Right lung (tissue), 5 donors: Measurements from ENCODE around the gene SPEG. TPM values are rescaled to one million over a fixed set of nuclear protein-coding genes. Genes with fewer than 3 reads are reported as not detected.

Experiments used
- DNase-seq, 2 donors: peaks; one replicate each; pipeline ENCODE4 v3.0.0-alpha.2; 2013
- polyA plus RNA-seq, 5 donors: library from polyadenylated mRNA; unstranded; fragments of 120-200 nt; gene quantifications; one replicate each; pipeline versions ENCODE4 v1.2.1 to v1.2.3, GENCODE V29; 2013; ENCODE audit warnings: inconsistent platforms in 1 of 5, low replicate concordance in 1 of 5; ENCODE audit not compliant: insufficient read length in 5 of 5, insufficient read depth in 1 of 5

The SPEG gene
- polyA plus RNA-seq, 5 donors, result 18.1 to 35.5 (median 33.7) TPM

DNA sequence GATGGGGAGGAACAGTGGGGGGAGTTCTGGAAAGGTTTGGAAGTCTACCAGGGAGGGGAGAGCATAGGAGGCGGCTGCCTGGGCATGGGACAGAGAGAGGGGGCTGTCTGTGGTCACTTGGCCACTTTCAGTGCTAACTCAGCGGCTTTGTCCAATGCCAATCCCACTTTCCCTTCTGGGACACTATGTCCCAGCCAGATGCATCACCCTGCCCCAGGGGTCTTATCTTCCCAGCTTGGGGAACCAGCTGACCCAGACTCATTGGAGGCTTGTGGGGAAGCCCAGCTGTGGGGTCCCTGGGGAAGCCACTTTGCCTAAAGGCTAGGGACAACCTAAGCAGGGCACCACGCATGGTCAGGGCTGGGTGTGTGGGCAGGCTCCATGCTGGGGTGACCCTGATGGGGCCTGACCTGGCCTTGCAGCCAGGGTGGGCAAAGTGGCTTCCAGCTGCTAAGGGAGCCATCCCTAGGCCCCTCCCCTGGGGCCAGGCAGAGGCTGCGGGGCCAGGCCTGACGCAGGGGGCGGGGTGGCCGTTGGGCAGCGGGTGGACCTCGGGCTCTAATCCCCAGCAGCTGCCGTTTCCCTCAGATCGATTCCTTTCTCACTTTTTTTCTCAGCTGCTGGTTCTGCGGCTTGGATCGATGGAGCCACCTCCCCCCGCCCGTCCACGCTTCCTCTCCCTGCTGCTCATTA, 78.0 kb downstream of the SPEG start:
- DNase-seq, result no peak

DNA sequence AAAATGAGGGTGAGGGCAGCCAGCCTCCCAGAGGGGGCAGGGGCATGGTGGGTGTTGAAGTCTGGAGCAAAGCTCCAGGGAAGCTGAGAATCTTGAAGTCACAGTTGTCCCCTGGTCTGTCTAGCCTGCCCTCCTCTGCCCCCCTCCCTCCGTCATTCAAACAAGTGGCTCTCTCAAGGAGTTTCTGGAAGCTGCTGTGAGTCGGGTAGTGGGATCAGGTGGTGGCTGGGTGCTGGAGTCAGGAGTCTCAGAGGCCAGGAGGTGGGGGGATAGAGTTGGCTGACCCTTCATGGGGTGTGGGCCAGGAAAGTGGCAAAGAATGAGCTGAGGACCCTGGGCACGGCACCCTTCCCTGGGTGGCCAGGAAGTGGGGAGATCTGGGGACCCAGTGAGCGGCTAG, 79.1 kb downstream of the SPEG start:
- no peak for DNase-seq

DNA sequence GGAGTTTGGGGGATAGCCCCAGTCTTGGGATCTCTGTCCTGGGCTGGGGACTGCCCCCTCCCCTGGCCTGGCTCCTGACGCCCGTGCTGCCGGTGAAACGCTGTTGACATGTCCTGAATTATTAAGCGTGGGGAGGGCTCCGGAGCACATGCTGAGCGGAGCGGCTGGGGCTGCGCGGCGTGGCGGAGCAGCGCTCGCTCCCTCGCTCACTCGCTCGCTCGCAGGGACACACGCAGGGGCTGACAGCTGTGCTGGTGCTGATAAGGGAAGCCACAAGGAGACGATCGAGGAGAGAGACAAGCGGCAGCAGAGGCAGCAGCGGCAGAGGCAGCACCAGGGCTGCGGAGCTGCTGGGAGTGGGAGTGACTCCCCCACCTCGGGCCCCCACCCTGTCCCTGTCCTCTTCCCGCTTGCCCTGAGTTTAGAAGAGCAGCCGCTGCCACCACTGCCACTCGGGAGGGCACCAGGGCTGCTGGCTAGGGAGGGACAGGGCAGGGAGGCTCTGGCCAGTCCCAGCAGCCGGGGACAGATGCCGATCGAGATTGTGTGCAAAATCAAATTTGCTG, 79.6 kb downstream of the SPEG start, which contains the start of gene ASIC4:
TSS of gene ASIC4 (plus strand) at position 287 of the 566 bp plus-strand sequence. CDS start at position 530, 243 bp downstream.
- DNase-seq, result no peak

DNA sequence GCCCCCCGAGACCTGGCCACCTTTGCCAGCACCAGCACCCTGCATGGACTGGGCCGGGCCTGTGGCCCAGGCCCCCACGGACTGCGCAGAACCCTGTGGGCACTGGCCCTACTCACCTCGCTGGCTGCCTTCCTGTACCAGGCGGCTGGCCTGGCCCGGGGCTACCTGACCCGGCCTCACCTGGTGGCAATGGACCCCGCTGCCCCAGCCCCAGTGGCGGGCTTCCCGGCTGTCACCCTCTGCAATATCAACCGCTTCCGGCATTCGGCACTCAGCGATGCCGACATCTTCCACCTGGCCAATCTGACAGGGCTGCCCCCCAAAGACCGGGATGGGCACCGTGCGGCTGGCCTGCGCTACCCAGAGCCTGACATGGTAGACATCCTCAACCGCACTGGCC, 80.2 kb downstream of the SPEG start:
- DNase-seq, result no peak

DNA sequence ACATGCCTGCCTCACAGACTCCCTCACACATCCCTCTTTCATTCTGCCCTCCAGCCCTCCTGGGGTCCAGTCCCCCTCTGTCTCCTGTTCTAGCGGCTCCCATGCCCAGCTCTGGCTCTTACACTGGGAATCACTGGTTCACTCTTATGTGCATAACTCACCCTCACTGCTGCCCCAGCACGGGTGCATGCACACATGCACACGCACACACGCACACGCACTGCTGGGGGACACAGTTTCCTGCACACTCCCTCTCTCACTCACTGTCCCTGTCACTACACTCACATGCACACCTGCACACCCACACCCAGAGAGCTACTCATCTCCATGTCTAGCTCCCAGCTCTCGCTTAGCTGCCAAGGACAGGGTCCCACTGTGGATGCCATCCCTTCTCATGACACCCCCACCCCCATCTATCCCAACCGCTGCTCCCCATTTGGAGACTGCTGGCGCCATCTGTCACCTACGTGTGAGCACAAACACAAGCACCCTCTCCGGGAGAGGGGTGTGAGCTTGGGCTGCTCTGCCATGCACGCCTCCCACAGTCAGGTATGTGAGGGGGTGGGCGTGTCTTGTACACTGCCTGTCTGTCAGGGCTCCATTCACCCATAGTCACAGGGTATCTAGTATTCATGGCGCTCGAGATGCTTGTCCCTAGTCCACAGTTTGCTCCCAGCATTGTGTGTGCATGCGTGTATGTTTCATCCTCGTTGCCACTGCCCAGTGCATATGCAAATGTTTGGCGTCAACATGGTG, 81.4 kb downstream of the SPEG start:
- DNase-seq, result no peak

DNA sequence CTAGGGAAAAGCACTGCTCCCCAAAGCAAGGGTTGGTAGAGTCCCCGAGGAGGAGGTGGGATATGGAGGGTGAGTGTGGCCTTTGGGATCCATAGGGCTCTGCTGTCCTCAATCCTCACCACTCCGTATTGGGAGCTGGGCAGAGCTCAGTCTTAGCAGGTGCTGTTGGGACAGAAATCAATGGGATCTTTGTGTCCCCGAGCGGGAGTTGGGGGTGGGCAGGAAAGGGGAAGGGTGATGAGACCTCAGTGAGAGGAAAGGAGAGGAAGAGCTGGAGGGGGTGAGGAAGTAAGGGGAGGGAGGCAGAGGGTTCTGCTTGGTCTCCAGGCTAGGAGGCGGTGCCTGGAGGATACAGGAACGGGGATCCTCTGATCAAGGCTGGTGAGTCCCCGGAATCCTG, 82.2 kb downstream of the SPEG start:
- no peak for DNase-seq

DNA sequence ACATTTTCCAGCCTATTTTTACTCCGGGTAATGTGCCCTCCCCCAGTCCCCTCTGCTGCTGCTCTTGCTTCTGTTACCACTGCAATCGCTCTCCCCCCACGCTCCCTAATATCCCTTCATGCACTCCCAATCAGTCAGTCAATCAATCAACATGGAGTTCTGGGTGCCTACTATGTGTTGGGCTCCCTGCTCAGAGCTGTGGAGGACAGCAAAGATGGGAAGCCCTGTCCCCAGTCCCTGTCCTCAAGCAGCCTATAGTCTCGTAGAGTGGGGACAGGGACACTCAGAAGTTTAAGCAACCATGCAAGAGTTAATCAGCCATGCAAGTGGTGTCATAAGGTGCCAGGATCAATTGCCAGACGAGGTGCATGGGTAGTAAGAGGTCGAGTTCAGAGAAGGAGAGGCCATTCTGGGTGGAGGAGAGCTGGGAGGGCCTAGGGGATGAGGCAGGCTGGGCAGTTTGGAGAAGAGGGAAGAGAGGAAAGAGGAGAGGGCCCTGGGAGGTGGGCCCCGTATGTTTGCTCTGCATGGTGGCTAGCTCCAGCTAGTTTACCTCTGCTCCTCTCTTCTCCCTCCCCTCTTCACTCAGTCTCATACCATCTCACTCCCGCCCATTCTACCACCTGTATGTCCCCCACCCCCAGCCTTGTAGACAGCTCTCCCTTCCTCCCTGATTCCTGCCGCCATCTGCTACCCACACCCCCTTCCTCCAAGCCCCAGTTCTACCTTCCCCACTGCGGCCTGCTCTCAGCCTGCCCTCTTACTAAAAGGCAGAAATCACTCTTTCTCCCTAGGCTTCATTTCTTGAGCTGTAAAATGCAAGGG, 83.5 kb downstream of the SPEG start:
- DNase-seq, result no peak

DNA sequence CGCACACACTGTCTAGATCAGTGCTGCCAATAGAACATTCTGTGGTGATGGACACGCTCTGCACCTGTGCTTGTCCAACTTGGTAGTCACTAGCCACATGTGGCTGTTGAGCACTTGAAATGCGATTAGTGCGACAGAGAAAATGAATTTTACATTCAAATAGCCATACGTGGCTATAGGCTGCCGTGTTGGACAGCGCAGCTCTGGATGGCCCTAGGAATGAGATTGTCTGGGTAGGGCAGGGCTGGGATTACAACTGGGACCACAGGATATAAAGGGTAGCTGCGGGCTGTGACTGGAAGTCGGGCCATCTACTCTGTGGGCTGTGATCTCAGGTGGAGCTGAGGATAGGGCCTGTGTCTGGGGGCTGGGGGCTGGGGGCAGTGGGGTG, 84.9 kb downstream of the SPEG start:
- DNase-seq, result no peak

DNA sequence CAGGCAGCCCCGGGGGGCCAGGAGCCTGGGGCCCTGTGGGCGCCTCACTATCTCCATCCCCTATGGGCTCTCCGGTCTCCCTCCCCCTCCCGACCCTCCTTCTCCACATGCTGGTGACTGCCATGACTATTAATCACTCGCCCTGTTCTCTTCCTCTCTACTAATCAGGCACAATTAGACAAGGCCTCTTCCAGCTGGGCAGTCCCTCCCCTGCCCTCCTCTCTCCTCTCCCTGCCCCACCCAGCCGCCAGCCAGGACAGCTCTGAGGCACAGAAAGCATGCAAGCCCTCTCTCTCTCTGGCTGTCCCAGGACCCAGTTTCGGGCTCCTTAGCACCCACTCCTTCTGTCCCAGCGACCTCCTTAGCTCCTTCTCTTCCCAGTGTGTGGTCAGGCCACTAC, 85.4 kb downstream of the SPEG start:
- no peak for DNase-seq

DNA sequence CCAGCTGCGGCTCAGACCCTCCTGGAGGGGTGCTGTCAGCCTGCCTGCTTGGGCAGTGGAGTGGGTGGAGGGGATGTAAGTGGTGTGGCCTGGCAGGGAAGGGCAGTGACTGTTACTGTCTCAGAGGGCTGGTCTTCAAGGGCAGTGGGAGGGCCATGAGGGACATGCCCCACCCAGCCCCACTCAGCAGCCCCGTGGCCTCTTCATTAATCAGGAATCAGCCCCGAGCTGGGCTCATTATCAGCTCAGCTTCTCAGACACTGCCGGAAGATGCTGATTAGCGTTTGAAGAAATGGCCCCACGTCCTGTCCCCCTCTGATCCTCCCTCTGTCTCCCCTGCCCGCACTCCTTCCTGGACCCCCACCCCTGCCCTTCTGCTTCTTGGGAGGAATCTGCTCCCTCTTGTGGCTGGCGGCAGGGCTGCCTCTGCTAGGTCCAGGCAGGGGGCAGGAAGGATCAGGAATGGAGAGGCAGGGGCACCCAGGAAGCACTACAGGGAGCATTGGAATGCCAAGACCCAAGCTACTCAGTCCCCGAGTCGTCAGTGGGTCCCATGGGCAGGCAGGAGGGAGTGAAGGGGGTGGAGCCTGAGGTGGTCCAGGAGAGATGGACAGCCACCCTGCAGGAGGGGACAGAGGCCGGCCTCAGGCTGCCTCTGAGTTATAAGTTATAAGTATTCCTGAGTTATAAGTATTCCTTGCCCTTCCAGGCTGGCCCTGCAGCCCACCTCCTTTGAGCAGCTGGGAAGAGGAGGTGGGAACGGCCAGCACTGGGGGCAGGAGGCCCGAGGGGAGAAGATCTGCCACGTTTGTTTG, 86.6 kb downstream of the SPEG start:
- DNase-seq, result no peak

DNA sequence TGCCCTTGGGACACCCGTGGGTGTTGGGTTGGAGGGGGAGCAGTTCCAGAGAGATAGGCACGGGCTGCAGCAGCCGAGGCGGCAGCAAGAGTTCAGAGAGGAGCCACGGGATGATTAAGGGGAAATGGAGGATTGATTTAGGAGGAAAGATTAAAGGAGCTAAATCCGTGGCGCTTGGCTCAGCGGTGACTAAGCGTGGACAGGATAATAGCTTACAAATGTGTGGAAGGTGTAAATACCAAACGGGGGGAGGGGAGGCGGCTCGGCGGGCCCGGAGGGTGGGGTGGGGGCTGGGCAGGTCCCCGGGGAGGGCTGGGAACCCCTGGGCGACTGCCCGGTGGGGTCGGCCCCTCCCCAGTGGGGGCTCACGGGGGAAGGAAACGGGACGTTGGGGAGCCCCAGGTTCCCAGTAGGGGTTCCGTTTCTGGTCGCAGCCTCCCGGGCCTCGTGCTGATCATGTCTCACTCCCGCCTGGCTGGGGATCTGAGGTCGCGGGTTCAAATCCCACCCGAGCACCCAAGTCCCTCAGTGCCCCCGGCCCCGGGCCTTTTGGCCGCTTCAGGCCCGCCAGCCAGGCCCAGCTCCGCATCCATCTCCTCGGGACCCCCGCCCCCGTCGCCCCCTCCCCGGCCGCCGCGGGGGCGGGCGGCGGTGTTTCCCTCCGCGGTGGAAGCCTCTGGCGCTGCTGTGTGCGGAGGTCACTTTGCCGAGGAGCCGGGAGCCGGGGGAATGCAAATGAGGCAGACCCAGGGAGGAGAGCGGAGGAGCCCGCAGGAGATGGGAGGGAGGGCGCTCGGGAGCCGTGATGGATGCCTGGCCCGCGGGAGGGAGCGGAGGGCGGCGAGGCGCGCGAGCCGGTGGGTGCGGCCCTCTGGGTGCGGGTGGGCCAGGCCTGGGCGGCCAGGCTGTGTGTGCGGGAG, 87.7 kb downstream of the SPEG start:
- DNase-seq, result no peak

DNA sequence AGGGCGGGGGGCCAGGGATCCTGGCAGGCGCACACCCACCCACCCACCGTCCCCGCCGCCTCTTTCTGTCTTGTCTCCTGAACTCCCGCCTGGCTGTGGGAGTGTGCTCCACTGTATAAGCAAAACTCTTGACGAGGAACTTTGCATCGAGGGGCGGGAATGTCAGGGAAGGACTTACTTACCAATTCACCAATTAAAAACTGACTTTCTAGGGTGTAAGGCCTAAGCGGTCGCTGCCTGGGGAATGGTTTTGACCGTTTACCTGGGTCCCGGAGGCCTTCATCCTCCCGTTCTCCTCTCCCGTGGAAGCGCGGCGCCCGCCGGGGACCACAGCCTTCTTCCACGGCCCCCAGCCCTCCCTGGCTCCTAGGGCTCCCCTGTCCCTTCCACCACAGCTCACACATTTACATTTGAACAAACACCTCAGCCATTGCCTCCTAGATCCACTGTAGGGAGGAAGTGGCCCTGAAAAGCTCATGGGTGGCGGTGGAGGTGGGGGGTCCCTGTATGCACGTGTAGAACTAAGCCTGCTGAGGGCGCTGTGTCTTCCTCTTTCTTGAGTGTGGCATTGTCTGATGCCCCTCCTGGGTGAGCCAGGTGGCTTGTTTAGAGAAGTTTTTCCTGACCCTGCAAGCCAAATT, 88.5 kb downstream of the SPEG start:
- DNase-seq, result no peak

DNA sequence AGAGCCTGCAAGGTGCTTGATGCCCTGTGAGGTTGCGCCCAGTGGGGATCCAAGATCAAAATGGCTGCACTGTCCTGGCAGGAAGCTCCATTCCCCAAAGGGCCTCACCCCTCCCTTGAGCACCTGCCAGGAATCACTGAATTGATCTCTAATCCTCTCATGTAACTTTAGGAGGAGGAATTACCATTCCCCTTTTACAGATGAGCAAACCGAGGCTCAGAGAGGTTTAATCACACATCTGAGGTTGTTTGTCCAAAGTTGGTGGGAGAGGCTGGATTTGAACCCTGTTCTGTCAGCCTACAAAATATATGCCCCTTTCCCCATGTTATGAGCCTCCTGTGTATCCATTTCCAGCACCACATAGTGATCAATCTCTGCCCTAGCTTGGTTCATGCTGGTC, 90.2 kb downstream of the SPEG start:
- no peak for DNase-seq

DNA sequence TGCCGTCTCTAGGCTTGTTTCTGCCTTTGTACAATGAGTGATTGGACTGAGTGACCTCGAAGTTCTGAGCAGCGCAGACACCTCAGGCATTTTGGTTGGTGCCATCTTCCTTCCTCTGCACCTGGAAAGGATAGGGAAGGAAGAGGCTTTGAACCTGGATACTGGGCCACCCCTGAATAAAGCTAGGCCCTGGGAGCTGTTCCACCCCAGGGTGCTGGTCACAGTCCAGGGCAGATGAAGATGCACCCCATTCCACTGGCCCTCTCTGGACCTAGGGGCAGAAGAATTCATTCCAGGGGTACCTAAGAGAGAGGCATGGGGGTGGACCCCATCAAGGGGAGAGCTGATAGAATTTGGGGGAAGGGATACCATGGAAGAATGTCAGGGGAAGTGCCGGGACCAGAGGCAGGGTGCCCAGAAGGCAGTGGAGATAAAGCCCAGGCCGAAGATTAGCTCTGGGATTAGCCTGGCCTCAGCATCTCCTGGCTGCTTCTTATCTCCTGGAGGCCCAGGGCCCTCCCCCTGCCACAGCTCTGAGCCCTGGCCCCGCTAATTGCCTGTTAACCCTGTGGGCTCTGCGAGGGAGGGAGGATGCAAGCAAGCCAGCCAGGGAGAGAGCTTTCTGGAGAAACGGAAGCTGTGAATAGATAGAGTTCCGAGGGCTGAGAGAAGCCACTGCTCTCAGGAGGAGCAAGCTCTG, 91.0 kb downstream of the SPEG start:
- no peak for DNase-seq

DNA sequence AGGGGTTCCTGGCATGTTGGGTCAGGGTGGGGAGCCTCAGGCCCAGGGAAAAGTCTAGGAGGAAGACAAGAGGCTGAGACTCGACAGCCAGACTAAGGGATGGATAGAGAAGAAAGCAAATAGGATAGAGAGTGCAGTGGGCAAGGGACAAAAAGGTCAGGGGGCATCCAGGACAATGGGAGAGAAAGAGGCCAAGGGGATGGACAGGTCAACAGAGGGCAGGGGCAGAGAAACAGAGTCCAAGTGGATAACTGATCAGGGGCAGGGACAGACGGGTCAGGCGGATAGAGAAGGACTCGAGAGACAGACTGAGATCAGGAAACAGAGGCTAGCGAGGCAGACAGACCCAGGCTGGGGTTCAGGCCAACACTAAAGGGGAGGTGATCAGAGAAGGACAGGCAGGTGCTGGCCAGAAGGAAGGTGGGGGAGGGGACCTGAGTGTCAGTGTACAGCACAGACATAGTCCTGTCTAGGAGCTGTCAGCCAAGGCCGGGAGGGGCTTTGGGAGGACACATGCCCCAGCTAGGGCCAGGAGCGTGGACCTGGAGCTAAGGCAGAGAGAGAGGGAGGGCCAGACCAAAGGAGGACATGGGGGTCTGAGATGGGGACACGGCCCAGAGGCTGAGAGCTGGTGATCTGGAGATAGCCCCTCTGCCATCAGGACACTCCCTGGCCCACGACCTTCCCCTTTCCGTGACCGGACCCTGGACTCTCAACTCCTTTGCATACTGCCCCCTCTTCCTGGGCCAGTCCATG, 91.9 kb downstream of the SPEG start:
- no peak for DNase-seq

DNA sequence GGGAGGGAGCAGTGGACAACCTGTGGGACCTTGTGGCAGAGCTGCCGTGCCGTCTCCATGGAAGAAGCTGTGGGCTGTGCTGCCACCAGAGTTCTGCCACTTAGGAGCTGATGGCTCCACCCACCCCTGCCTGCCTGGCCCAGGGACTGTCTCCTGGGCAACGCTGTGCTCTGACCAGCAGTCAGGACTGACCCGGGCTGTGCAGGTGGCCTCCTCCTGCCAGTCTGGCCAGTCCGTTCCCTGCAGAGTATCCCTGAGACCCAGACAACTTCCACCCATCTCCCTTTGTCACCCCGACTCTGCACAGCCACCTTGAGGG, 92.4 kb downstream of the SPEG start:
- no peak for DNase-seq

DNA sequence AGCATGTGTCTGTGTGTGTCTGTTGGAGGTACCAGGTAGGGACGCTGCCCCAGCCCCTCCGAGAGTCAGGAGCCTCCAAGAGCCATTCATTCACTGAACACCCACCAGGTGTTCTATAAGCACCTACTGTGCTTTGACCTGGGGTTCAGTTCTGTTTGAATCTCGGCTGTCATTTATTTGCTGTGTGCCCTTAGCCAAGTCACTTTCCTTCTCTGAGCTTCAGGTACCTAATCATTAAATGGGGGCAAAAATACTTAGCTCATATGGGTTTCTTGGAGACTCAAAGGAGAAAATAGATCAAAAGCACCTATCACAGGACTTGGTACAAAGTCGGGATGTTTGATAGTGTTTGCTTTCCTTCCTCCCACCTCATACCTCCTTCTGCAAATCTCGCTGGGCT, 92.8 kb downstream of the SPEG start:
- DNase-seq, result no peak
